NCI-H1417 (cell line): ENCODE measurements around the gene MYCBPAP.
A peak's percentile ranks its signal among the peaks of the same experiment; 100 is the strongest.

ENCODE experiments used
- DNase-seq, 3 experiments: peaks; one replicate each; lab custom pipeline; 2025; lab: John Stamatoyannopoulos, UW

Gene MYCBPAP

GRCh38 chr17:50573866-50574611 is 65.8 kb downstream of the MYCBPAP start:
- DNase-seq = no peak

GRCh38 chr17:50575581-50576210 is 67.5 kb downstream of the MYCBPAP start:
- peak; percentile 33 to 65 (median 61) for DNase-seq

- no peak for DNase-seq
Measured at GRCh38 chr17:50576864-50577263, 68.6 kb downstream of the MYCBPAP start.

DNA sequence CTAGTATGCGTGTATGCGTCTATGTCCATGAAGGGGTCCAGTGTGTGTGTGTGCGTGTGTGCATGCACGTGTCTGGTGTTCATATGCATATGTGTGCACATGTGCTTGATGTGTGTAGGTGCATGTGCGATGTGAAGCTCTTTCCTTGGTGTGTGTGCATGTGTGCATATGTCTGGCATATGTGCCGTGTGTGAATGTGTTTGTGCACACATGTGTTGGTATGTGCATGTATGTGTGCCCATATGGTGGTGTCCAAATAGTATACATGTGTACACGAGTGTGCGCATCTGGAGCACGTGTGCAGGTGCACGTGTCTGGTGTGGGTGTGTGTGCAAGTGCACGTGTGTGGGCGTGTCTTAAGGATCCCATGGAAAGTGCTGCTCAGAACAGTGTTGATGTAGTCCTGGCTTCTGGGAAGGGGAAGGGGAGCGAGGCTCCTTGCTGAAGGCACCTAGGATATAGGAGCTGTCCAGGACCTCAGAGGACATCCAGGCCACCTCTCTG is 69.3 kb downstream of the MYCBPAP start:
- no peak for DNase-seq

DNA sequence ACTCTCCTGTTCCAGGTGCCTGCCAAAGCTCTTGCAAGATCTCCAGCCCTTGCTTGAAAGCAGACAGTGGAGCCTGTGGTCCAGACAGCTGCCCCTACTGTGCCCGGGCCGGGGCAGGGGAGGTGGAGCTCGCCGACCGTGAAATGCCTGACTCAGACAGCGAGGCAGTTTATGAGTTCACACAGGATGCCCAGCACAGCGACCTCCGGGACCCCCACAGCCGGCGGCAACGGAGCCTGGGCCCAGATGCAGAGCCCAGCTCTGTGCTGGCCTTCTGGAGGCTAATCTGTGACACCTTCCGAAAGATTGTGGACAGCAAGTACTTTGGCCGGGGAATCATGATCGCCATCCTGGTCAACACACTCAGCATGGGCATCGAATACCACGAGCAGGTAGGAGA is 69.9 kb downstream of the MYCBPAP start:
- no peak for DNase-seq

- DNase-seq = no peak
Measured at GRCh38 chr17:50579399-50579798, 71.2 kb downstream of the MYCBPAP start.

GRCh38 chr17:50580646-50581045 is 72.4 kb downstream of the MYCBPAP start:
- DNase-seq = no peak
